WTC11 (cell line): Measurements from ENCODE around the gene SRC. TPM values are rescaled to one million over a fixed set of nuclear protein-coding genes. Genes with fewer than 3 reads are reported as not detected.

Source experiments
- ATAC-seq: fragments of 200-7000 bp; cut with Tn5 transposase; 2 replicates; pipeline ENCODE4 v1.10.0; 2021; ENCODE audit warnings: mild to moderate bottlenecking, moderate library complexity
- CTCF ChIA-PET: fragments of 300-600 bp; sonication (Branson Sonifier 250); formaldehyde crosslinking; loops from one replicate; lab custom pipeline; 2021; ENCODE audit warnings: antibody characterized with exemption; lab: Charles Lee
- POLR2A ChIA-PET: fragments of 350-600 bp; sonication (Branson Sonifier 250); formaldehyde crosslinking; loops from one replicate; lab custom pipeline; 2021; ENCODE audit warnings: antibody characterized with exemption; lab: Charles Lee
- DNase-seq: peaks from one replicate; pipeline ENCODE4 v3.0.0; 2021; ENCODE audit warnings: low spot score
- H3K27ac Mint-ChIP-seq: 2 replicates; pipeline ENCODE4 v1.8.0; 2021; ENCODE audit warnings: mixed read lengths
- H3K27me3 Mint-ChIP-seq: 2 replicates; pipeline ENCODE4 v1.8.0; 2021; ENCODE audit warnings: low read depth, mild to moderate bottlenecking, moderate library complexity, mixed read lengths
- H3K36me3 Mint-ChIP-seq: 2 replicates; pipeline ENCODE4 v1.8.0; 2021; ENCODE audit warnings: mixed read lengths
- H3K4me1 Mint-ChIP-seq: 2 replicates; pipeline ENCODE4 v1.8.0; 2022; ENCODE audit warnings: mixed read lengths
- H3K4me3 Mint-ChIP-seq: 2 replicates; pipeline ENCODE4 v1.8.0; 2021; ENCODE audit warnings: mild to moderate bottlenecking, moderate library complexity, mixed read lengths
- H3K9me3 Mint-ChIP-seq: 2 replicates; pipeline ENCODE4 v1.8.0; 2021; ENCODE audit warnings: mixed read lengths
- CREB1 ChIP-seq: sonication (generic); formaldehyde crosslinking; IDR thresholded peaks from 2 replicates; pipeline ENCODE4 v1.8.0; 2023; ENCODE audit warnings: mild to moderate bottlenecking, missing genetic modification reagents
- ELF4 ChIP-seq: sonication (generic); formaldehyde crosslinking; IDR thresholded peaks from 2 replicates; pipeline ENCODE4 v1.8.1; 2022; ENCODE audit warnings: low read depth, mild to moderate bottlenecking, moderate library complexity, missing genetic modification reagents
- TEAD4 ChIP-seq: sonication (generic); formaldehyde crosslinking; IDR thresholded peaks from 2 replicates; pipeline ENCODE4 v1.8.0; 2022; ENCODE audit warnings: mild to moderate bottlenecking, missing genetic modification reagents
- total RNA-seq: library from RNA; stranded (reverse); gene quantifications from 3 replicates; pipeline ENCODE4 v1.2.3, GENCODE V29; 2021
- TF ChIP-seq, protein P1 (sequence below): sonication (generic); formaldehyde crosslinking; IDR thresholded peaks from 2 replicates; pipeline ENCODE4 v1.8.1; 2023; ENCODE audit warnings: mild to moderate bottlenecking, missing genetic modification reagents
- TF ChIP-seq, protein P2 (sequence below): sonication (generic); formaldehyde crosslinking; IDR thresholded peaks from 2 replicates; pipeline ENCODE4 v1.8.0; 2022; ENCODE audit warnings: mild to moderate bottlenecking, missing genetic modification reagents
- TF ChIP-seq, protein P3 (sequence below): sonication (generic); formaldehyde crosslinking; IDR thresholded peaks from 2 replicates; pipeline ENCODE4 v1.8.0; 2022; ENCODE audit warnings: mild to moderate bottlenecking, missing genetic modification reagents
- TF ChIP-seq, protein P4 (sequence below): sonication (generic); formaldehyde crosslinking; IDR thresholded peaks from 2 replicates; pipeline ENCODE4 v1.8.1; 2022; ENCODE audit warnings: low read depth, missing genetic modification reagents, borderline replicate concordance
- TF ChIP-seq, protein P5 (sequence below): sonication (generic); formaldehyde crosslinking; conservative IDR thresholded peaks from 2 replicates; pipeline ENCODE4 v1.8.1; 2023; ENCODE audit warnings: mild to moderate bottlenecking, low read depth, missing genetic modification reagents, moderate library complexity
- TF ChIP-seq, protein P6 (sequence below): sonication (generic); formaldehyde crosslinking; IDR thresholded peaks from 2 replicates; pipeline ENCODE4 v1.8.1; 2023; ENCODE audit warnings: mild to moderate bottlenecking, moderate library complexity, missing genetic modification reagents
- TF ChIP-seq, protein P7 (sequence below): sonication (generic); formaldehyde crosslinking; IDR thresholded peaks from 2 replicates; pipeline ENCODE4 v1.8.1; 2023; ENCODE audit warnings: mild to moderate bottlenecking, missing genetic modification reagents
- TF ChIP-seq, protein P8 (sequence below): sonication (generic); formaldehyde crosslinking; IDR thresholded peaks from 2 replicates; pipeline ENCODE4 v1.8.1; 2023; ENCODE audit warnings: mild to moderate bottlenecking, missing genetic modification reagents, borderline replicate concordance

SRC gene
- total RNA-seq, 1 experiment from 2014 or later: 33.3 TPM

DNA sequence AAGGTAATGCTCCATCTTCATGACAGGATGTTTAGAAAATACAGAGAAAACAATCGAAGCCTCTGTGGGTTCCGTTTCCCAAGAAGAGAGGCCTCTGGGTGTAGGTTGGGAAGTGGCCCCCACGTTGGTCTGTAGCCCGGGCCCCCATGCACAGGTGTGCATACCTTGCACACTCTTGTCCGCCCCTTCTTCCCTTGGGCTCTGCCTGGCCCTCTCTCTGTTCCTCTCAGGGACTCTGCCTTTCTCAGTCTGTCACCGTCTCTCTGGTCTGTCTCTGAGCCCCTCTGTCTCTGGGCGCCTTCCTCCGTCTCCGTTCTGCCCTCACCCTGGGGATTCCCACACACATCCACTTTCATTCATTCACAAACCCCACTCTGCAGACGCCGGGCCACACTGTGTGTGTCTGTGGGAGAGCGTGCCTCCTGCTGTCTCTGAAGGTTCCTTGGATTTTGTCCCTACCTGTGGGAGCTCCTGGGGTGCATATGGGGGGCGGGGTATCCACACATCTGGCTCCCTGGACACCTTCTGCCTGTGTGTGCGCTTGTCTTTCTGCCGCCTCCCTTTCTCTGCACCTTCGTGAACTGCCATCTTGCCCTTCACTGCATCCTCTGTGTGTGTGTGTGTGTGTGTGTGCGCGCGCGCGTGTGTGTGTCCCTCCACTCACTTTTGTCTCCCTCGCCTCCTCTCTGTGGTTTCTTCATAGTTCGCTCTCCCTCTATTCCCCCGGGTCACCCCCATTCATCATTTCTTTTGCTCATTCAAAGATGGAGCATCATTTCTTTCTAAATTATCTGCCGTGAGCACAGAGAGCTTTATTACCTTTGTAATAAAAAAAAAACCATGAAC is 75.3 kb downstream of the SRC start (continued):
- TF ChIP-seq, protein P1, sequence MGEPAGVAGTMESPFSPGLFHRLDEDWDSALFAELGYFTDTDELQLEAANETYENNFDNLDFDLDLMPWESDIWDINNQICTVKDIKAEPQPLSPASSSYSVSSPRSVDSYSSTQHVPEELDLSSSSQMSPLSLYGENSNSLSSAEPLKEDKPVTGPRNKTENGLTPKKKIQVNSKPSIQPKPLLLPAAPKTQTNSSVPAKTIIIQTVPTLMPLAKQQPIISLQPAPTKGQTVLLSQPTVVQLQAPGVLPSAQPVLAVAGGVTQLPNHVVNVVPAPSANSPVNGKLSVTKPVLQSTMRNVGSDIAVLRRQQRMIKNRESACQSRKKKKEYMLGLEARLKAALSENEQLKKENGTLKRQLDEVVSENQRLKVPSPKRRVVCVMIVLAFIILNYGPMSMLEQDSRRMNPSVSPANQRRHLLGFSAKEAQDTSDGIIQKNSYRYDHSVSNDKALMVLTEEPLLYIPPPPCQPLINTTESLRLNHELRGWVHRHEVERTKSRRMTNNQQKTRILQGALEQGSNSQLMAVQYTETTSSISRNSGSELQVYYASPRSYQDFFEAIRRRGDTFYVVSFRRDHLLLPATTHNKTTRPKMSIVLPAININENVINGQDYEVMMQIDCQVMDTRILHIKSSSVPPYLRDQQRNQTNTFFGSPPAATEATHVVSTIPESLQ (CRISPR knock-in tag): no peak
- TF ChIP-seq, protein P2, sequence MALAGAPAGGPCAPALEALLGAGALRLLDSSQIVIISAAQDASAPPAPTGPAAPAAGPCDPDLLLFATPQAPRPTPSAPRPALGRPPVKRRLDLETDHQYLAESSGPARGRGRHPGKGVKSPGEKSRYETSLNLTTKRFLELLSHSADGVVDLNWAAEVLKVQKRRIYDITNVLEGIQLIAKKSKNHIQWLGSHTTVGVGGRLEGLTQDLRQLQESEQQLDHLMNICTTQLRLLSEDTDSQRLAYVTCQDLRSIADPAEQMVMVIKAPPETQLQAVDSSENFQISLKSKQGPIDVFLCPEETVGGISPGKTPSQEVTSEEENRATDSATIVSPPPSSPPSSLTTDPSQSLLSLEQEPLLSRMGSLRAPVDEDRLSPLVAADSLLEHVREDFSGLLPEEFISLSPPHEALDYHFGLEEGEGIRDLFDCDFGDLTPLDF: no peak
- TF ChIP-seq, protein P3, sequence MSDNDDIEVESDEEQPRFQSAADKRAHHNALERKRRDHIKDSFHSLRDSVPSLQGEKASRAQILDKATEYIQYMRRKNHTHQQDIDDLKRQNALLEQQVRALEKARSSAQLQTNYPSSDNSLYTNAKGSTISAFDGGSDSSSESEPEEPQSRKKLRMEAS (CRISPR knock-in tag): no peak
- TF ChIP-seq, protein P4, sequence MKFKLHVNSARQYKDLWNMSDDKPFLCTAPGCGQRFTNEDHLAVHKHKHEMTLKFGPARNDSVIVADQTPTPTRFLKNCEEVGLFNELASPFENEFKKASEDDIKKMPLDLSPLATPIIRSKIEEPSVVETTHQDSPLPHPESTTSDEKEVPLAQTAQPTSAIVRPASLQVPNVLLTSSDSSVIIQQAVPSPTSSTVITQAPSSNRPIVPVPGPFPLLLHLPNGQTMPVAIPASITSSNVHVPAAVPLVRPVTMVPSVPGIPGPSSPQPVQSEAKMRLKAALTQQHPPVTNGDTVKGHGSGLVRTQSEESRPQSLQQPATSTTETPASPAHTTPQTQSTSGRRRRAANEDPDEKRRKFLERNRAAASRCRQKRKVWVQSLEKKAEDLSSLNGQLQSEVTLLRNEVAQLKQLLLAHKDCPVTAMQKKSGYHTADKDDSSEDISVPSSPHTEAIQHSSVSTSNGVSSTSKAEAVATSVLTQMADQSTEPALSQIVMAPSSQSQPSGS (CRISPR knock-in tag): no peak
- TF ChIP-seq, protein P5, sequence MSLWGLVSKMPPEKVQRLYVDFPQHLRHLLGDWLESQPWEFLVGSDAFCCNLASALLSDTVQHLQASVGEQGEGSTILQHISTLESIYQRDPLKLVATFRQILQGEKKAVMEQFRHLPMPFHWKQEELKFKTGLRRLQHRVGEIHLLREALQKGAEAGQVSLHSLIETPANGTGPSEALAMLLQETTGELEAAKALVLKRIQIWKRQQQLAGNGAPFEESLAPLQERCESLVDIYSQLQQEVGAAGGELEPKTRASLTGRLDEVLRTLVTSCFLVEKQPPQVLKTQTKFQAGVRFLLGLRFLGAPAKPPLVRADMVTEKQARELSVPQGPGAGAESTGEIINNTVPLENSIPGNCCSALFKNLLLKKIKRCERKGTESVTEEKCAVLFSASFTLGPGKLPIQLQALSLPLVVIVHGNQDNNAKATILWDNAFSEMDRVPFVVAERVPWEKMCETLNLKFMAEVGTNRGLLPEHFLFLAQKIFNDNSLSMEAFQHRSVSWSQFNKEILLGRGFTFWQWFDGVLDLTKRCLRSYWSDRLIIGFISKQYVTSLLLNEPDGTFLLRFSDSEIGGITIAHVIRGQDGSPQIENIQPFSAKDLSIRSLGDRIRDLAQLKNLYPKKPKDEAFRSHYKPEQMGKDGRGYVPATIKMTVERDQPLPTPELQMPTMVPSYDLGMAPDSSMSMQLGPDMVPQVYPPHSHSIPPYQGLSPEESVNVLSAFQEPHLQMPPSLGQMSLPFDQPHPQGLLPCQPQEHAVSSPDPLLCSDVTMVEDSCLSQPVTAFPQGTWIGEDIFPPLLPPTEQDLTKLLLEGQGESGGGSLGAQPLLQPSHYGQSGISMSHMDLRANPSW: no peak
- TF ChIP-seq, protein P6, sequence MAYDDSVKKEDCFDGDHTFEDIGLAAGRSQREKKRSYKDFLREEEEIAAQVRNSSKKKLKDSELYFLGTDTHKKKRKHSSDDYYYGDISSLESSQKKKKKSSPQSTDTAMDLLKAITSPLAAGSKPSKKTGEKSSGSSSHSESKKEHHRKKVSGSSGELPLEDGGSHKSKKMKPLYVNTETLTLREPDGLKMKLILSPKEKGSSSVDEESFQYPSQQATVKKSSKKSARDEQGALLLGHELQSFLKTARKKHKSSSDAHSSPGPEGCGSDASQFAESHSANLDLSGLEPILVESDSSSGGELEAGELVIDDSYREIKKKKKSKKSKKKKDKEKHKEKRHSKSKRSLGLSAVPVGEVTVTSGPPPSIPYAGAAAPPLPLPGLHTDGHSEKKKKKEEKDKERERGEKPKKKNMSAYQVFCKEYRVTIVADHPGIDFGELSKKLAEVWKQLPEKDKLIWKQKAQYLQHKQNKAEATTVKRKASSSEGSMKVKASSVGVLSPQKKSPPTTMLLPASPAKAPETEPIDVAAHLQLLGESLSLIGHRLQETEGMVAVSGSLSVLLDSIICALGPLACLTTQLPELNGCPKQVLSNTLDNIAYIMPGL: no peak
- no peak for TF ChIP-seq CREB1

DNA sequence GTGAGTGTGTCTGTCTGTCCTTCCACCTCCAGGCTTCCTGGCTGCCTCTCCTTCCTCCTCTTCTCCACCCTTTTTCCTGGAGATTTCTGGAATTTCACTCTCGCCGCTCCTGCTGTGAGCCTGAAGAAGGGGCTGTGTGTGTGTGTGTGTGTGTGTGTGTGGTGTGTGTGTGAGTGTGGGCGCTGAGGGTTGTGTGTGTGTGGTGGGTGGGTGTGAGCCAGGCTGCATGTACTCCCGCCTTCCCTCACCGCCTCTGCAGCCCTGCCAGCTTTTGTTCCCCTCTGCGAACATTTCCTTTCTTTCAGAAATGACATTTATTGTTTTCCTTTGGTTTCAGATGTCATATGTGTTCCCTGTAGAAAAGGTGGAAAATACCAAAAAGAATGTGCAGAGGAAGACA is 76.0 kb downstream of the SRC start:
- ChIA-PET POLR2A (no interaction called here), CTCF (interaction anchor here (0.6 to 1.5 kb wide), 3 partner anchors 26 to 731 kb away, joined by 3 to 8 read pairs (median 3); no protein-coding TSS in a partner anchor)
- Mint-ChIP-seq H3K36me3 (no peaks in the 10 kb centered on the region), H3K4me3 (no peak overlapping the region), H3K27ac (no peak overlapping the region), H3K4me1 (peaks cover 28% of the 10 kb centered on the region), H3K27me3 (no peaks in the 10 kb centered on the region; the same call in 1 of the 2 replicates), H3K9me3 (no peaks in the 10 kb centered on the region)
- TF ChIP-seq, protein P7, sequence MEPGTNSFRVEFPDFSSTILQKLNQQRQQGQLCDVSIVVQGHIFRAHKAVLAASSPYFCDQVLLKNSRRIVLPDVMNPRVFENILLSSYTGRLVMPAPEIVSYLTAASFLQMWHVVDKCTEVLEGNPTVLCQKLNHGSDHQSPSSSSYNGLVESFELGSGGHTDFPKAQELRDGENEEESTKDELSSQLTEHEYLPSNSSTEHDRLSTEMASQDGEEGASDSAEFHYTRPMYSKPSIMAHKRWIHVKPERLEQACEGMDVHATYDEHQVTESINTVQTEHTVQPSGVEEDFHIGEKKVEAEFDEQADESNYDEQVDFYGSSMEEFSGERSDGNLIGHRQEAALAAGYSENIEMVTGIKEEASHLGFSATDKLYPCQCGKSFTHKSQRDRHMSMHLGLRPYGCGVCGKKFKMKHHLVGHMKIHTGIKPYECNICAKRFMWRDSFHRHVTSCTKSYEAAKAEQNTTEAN: peak; percentile 44; the same call in 1 of the 2 replicates
- TF ChIP-seq TEAD4 (CRISPR knock-in tag): no peak
- ATAC-seq (no peak), DNase-seq (no peak)

DNA sequence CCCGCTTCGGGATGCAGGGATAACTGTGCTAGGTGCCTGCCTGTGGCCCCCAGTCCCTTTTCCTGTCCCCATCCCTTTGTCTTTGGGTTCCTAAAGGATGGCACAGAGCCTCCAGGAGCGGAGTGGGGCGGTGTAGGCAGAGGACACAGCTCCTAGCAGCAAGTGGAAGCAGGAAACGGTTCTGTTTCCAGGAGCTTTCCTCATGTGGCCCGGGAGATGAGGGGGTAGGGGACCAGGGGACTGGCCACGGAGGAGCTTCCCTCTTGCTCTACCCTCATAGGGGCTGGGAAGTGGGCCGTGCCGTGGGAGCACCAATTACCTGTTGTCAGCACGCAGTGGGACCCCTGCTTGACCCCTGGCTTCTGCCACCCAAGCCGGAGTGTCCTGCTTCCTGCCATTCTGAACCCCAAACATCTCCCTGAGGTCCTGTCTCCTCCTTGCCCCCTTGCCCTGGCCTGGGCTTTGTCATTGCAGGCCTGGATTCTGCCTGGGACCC is 76.9 kb downstream of the SRC start:
- Mint-ChIP-seq H3K27ac (no peak overlapping the region), H3K4me3 (no peak overlapping the region), H3K9me3 (no peaks in the 10 kb centered on the region), H3K4me1 (peaks cover 28% of the 10 kb centered on the region), H3K27me3 (no peaks in the 10 kb centered on the region), H3K36me3 (no peaks in the 10 kb centered on the region)
- CTCF ChIA-PET: interaction anchor here (1.2 to 1.5 kb wide), 3 partner anchors 26 to 70 kb away, joined by 3 to 8 read pairs (median 4); no protein-coding TSS in a partner anchor
- ATAC-seq (no peak), DNase-seq (no peak)
- POLR2A ChIA-PET: no interaction called here
- TF ChIP-seq ELF4 (CRISPR knock-in tag): no peak
- TF ChIP-seq, protein P8, sequence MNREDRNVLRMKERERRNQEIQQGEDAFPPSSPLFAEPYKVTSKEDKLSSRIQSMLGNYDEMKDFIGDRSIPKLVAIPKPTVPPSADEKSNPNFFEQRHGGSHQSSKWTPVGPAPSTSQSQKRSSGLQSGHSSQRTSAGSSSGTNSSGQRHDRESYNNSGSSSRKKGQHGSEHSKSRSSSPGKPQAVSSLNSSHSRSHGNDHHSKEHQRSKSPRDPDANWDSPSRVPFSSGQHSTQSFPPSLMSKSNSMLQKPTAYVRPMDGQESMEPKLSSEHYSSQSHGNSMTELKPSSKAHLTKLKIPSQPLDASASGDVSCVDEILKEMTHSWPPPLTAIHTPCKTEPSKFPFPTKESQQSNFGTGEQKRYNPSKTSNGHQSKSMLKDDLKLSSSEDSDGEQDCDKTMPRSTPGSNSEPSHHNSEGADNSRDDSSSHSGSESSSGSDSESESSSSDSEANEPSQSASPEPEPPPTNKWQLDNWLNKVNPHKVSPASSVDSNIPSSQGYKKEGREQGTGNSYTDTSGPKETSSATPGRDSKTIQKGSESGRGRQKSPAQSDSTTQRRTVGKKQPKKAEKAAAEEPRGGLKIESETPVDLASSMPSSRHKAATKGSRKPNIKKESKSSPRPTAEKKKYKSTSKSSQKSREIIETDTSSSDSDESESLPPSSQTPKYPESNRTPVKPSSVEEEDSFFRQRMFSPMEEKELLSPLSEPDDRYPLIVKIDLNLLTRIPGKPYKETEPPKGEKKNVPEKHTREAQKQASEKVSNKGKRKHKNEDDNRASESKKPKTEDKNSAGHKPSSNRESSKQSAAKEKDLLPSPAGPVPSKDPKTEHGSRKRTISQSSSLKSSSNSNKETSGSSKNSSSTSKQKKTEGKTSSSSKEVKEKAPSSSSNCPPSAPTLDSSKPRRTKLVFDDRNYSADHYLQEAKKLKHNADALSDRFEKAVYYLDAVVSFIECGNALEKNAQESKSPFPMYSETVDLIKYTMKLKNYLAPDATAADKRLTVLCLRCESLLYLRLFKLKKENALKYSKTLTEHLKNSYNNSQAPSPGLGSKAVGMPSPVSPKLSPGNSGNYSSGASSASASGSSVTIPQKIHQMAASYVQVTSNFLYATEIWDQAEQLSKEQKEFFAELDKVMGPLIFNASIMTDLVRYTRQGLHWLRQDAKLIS (CRISPR knock-in tag): no peak
- TF ChIP-seq, protein P2: no peak
